ENCODE results near the gene LCNL1.

LCNL1 gene

GRCh38 chr9:136975644-136976043 lies 7.1 kb upstream of the LCNL1 start:
- DNase-seq (ENCODE audit: low spot score) = no peak

DNA sequence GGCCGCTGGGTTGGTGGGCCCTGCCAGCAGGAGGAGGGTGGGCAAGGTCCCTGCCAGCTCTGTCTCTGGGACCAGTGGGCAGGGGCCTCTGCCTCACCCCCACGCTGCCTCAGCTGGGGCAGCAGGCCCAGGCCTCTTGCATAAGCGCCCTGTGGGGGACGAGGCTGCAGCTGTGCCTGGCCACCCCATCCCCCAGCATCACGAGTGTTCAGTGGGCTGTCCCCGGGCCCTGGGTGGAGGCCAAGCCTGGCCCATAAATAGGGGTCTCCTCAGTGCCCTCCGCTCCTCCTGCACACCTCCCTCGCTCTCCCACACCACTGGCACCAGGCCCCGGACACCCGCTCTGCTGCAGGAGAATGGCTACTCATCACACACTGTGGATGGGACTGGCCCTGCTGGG lies 5.6 kb upstream of the LCNL1 start, which contains the start of gene PTGDS:
Gene PTGDS (plus strand): TSS at position 282 of the 400 bp plus-strand sequence. CDS start 75 bp downstream, at position 357.
- DNase-seq (ENCODE audit: low spot score) = no peak

GRCh38 chr9:136977649-136978072 lies 5.1 kb upstream of the LCNL1 start:
- no peak for DNase-seq (ENCODE audit: low spot score)

DNA sequence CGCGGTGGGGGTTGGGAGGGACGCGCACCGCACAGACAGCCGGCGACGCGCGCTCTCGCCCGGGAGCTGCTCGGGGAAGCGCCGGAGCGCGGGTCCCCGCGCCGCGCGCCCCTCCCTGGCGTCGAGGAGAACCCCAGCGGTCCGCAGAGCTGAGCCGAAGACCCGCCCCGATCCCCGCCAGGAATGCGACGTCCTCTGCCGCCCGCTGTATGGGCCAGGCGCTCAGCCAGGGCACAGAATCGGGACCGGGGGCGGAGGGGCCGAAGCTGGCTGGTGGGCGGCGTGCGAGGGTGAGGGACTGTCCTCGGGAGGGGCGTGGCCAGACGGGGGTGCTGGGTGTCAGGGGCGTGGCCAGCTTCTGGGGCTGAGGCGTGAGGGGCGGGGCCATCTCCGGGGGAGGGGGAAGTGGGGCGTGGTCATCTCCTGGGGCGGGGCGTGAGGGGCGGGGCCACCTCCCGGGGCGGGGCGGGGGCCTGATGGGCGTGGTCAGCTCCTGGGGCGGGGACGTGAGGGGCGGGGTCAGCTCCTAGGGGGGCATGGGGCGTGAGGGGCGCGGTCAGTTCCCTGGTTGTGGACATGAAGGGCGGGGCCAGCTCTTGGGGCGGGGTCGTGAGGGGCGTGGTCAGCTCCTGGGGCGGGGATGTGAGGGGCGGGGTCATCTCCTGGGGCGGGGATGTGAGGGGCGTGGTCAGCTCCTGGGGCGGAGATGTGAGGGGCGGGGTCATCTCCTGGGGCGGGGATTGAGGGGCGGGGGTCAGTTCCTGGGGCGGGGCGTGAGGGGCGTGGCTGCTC lies 4.5 kb upstream of the LCNL1 start:
- peak; percentile 97 for DNase-seq (ENCODE audit: low spot score)

DNA sequence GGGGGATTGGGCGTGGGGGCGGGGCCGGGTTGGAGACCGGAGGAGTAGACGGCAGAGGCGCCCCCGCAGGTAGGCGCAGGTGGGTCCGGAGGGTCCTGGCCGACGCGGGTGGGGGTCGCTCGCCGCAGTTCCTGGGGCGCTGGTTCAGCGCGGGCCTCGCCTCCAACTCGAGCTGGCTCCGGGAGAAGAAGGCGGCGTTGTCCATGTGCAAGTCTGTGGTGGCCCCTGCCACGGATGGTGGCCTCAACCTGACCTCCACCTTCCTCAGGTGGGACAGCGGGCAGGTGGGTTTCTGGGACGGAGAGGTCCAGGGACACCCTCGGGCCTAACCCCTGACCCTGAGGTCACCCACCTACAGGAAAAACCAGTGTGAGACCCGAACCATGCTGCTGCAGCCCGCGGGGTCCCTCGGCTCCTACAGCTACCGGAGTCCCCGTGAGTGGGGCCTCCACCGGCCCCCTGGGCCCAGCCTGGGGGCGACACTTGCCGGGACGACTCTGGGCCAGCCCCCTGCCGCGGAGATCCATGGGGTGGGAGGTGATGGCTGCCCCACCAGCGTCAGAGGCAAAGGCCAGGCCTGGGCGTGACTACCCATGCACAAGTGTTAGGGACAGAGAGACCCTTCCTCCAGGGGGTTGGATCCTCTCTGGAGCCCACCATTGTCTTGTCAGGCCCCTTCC lies 3.8 kb upstream of the LCNL1 start:
- no peak for DNase-seq (ENCODE audit: low spot score)

DNA sequence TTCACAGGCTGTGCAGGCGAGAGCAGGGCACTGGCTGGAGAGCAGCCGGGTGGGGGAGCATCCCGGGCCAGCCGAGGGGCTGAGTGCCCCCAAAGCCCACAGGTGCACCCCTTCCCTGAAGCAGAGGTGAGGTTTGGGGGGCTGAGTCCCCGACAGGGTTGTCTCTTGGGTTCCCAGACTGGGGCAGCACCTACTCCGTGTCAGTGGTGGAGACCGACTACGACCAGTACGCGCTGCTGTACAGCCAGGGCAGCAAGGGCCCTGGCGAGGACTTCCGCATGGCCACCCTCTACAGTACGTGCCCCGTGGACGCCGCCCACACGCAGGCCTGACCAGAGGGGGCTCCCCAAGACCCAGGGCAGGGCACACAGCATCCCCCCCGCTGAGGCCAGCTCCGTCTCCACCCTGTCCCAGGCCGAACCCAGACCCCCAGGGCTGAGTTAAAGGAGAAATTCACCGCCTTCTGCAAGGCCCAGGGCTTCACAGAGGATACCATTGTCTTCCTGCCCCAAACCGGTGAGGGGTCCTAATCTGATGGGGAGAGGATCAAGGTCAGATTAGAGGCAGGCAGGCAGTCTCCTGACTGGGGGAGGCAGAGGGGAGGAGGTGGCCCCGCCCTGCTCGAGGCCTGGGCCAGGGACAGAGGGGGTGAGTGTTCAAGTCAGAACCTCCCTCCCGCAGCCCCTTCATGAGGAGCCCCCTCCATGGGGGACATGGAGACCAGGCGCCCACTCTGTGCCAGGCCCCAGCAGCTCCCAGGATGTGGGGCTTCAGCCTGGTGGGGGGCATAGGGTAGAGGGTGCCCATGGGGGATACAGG lies 2.8 kb upstream of the LCNL1 start:
- no peak for DNase-seq (ENCODE audit: low spot score)

- DNase-seq (ENCODE audit: low spot score) = no peak
Observed at GRCh38 chr9:136980669-136981478, 1.9 kb upstream of the LCNL1 start.

- DNase-seq (ENCODE audit: low spot score) = no peak
Observed at GRCh38 chr9:136981588-136982231, 1.1 kb upstream of the LCNL1 start.

DNA sequence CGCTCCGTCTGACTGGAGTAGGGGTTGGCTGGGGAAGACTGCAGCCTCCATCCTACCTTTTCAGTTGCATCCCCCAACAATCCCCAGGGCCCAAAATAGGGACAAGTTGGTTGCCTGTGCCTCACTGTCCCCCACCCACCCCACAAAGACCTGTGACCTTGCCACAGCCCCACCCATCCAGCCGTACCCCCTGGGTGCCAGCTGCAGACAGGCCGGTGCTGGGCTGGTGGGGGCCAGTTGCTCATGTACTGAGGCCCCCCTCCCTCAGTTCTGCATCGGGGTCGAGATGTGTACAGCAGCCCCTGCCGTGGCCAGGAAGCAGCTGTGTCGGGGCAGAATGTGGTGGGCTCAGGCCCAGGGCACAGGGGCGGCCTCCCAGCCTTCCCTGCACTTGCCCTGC lies 374 bp downstream of the LCNL1 start:
- DNase-seq (ENCODE audit: low spot score) = no peak

DNA sequence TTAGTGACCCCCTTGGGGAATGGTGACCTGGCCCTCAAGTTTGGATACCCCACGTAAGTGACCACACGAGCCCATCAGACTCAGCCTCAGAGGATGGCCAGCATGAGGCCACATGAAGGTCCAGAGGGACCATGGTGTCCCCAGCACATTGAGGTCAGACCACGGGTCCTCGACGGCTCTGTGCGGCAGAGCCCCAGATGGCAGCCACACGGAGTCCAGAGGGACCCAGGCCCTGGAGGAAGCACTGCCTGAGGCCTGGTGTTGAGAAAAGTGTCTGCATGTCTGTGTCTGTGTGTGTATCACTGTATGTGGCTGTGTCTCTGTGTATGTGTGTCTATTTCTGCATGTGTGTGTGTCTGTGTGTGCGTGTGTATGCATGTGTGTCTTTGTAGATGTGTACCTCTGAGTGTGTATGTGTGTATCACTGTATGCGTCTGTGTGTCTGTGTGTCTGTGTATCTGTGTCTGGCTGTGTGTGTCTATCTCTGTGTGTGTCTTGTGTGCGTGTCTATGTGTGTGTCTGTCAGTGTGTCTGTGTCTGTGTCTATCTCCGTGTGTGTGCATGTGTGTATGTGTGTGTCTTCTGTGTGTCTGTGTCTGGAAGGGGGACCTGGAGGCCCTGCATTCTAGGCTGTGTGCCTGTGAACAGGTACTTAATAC lies 992 bp downstream of the LCNL1 start:
- no peak for DNase-seq (ENCODE audit: low spot score)

GRCh38 chr9:136984464-136985026 lies 1.8 kb downstream of the LCNL1 start:
- DNase-seq (ENCODE audit: low spot score) = no peak

GRCh38 chr9:136985027-136985602 lies 2.3 kb downstream of the LCNL1 start:
- DNase-seq (ENCODE audit: low spot score) = no peak

DNA sequence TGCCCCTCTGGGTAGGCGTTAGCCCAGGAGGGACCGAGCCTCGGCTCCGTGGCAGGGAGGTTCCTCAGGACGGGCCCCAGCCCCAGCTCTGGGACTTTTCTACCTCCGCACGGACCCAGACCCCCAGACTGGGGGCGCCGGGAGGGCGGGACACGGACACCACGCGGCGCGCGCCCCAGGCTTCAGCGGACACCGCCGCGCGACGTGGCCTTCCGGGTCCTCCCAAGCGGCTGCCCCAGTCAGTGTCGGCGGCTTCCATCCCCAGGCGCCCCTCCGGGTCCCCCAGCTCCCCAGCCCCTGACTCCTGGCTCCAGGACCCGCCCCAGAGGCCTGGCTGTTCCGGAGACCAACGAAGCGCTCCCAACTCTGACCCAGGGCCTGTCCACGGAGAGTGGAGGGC lies 3.1 kb downstream of the LCNL1 start:
- no peak for DNase-seq (ENCODE audit: low spot score)

- DNase-seq (ENCODE audit: low spot score) = no peak
Observed at GRCh38 chr9:136988872-136989271, 6.1 kb downstream of the LCNL1 start.

GRCh38 chr9:136990242-136990911 lies 7.6 kb downstream of the LCNL1 start:
- no peak for DNase-seq (ENCODE audit: low spot score)

- peak; percentile 97 for DNase-seq (ENCODE audit: low spot score)
Observed at GRCh38 chr9:136991993-136992818, 9.4 kb downstream of the LCNL1 start, which contains the start of gene PAXX. Gene PAXX, plus strand, starts transcription at chr9:136992422. Its CDS starts 22 bp downstream, at chr9:136992444.

DNA sequence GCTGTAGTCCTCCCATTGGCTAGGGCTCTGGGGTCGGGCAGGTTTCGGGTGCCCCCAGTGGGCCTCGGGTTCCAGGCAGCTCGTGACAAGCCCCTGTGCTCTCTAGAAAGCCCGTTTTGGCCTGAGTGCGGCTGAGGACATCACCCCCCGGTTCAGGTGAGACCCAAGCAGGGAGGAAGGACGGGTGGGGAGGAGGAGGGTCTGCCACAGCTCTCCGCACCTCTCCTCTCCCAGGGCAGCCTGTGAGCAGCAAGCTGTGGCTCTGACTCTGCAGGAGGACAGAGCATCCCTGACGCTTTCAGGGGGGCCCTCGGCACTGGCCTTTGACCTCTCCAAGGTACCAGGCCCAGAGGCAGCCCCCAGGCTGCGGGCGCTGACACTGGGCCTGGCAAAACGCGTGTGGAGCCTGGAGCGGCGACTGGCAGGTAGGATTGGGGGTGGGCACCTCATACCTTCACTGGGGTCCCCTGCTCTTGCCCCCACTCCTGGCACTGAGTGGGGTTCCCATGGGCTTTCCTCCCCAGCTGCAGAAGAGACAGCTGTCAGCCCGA lies 10.1 kb downstream of the LCNL1 start:
- no peak for DNase-seq (ENCODE audit: low spot score)

All from COLO829 (cell line).